GM21447 (cell line): ENCODE data around the gene ESPNL.
"Not testable (repeated sequence)": the region's sequence is repeated elsewhere in the genome, so short reads cannot be mapped to it uniquely, and the experiment has no call there.

Source experiments
- ATAC-seq: cut with Tn5 transposase; IDR thresholded peaks from one replicate; pipeline ENCODE4 v1.9.1; 2021; ENCODE audit not compliant: unreplicated experiment

Gene ESPNL

GRCh38 chr2:238100049-238100820 lies at the start of gene ESPNL:
Gene ESPNL, plus strand, starts transcription at chr2:238100340. Its CDS starts 80 bp downstream, at chr2:238100420.
- no peak for ATAC-seq

- ATAC-seq, result no peak
Measured at GRCh38 chr2:238053191-238053776, 46.9 kb upstream of the ESPNL start.

GRCh38 chr2:238055841-238056240 lies 44.3 kb upstream of the ESPNL start:
- no peak for ATAC-seq

GRCh38 chr2:238057696-238058575 lies 42.2 kb upstream of the ESPNL start:
- not testable (repeated sequence) for ATAC-seq

- ATAC-seq, result no peak
Measured at GRCh38 chr2:238059505-238059904, 40.6 kb upstream of the ESPNL start.

GRCh38 chr2:238060096-238060541 lies 40.0 kb upstream of the ESPNL start:
- ATAC-seq, result no peak

GRCh38 chr2:238060542-238061314 lies 39.4 kb upstream of the ESPNL start, which contains the start of gene SCLY:
Gene SCLY, plus strand, starts transcription at chr2:238061001. Its CDS starts 54 bp downstream, at chr2:238061055.
- peak; percentile 92 for ATAC-seq

GRCh38 chr2:238061315-238062202 lies 38.6 kb upstream of the ESPNL start:
- peak; percentile 4 for ATAC-seq

- ATAC-seq, result no peak
Measured at GRCh38 chr2:238063414-238064189, 36.5 kb upstream of the ESPNL start.

- no peak for ATAC-seq
Measured at GRCh38 chr2:238064376-238064775, 35.8 kb upstream of the ESPNL start.

- ATAC-seq, result no peak
Measured at GRCh38 chr2:238065071-238065846, 34.9 kb upstream of the ESPNL start.

- no peak for ATAC-seq
Measured at GRCh38 chr2:238066218-238066617, 33.9 kb upstream of the ESPNL start.

GRCh38 chr2:238066718-238067117 lies 33.4 kb upstream of the ESPNL start:
- ATAC-seq, result not testable (repeated sequence)

- no peak for ATAC-seq
Measured at GRCh38 chr2:238067939-238068338, 32.2 kb upstream of the ESPNL start.

GRCh38 chr2:238069021-238069709 lies 31.0 kb upstream of the ESPNL start:
- ATAC-seq, result no peak

- ATAC-seq, result no peak
Measured at GRCh38 chr2:238069877-238070276, 30.3 kb upstream of the ESPNL start.

GRCh38 chr2:238075397-238075796 lies 24.7 kb upstream of the ESPNL start:
- ATAC-seq, result no peak

- no peak for ATAC-seq
Measured at GRCh38 chr2:238077292-238077691, 22.8 kb upstream of the ESPNL start.
